OCI-LY3 (cell line): ENCODE data around the gene PLCB4.

Source experiments
- H2AFZ ChIP-seq: fragments of 200-600, 300-600 bp; shearing (Covaris generic); 2 replicates; pipeline ENCODE4 v1.6.0; 2014; ENCODE audit warnings: antibody characterized with exemption, low read depth, low read length
- H3K27ac ChIP-seq: fragments of 200-600, 300-600 bp; sonication (generic); 2 replicates; pipeline ENCODE4 v1.5.1; 2014; ENCODE audit warnings: mild to moderate bottlenecking, low read length, moderate library complexity, mixed read lengths
- H3K27me3 ChIP-seq: fragments of 200-600, 300-600 bp; sonication (generic); 2 replicates; pipeline ENCODE4 v1.6.1; 2014; ENCODE audit warnings: low read depth, low read length, mixed read lengths
- H3K36me3 ChIP-seq: fragments of 200-600, 300-600 bp; sonication (generic); replicated peaks from 2 replicates; pipeline ENCODE3; 2014; ENCODE audit warnings: low read depth, low read length, mixed read lengths
- H3K4me1 ChIP-seq: fragments of 300-600, 200-600 bp; sonication (generic); 2 replicates; pipeline ENCODE4 v1.6.1; 2014; ENCODE audit warnings: low read length, mixed read lengths
- H3K4me2 ChIP-seq: fragments of 200-600, 300-600 bp; sonication (generic); 2 replicates; pipeline ENCODE4 v1.6.1; 2014; ENCODE audit warnings: low read length, mixed read lengths
- H3K4me3 ChIP-seq: fragments of 300-600, 200-600 bp; sonication (generic); 2 replicates; pipeline ENCODE4 v1.5.1; 2014; ENCODE audit warnings: antibody characterized with exemption, mild to moderate bottlenecking, low read length, moderate library complexity
- H3K79me2 ChIP-seq: fragments of 300-600, 200-600 bp; shearing (Covaris generic); 2 replicates; pipeline ENCODE4 v1.6.1; 2014; ENCODE audit warnings: mild to moderate bottlenecking, low read length, mixed read lengths
- H3K9ac ChIP-seq: fragments of 300-600, 200-600 bp; shearing (Covaris generic); 2 replicates; pipeline ENCODE4 v1.6.0; 2014; ENCODE audit warnings: mild to moderate bottlenecking, low read length, moderate library complexity
- H3K9me3 ChIP-seq: fragments of 200-600, 300-600 bp; shearing (Covaris generic); 2 replicates; pipeline ENCODE4 v1.6.1; 2014; ENCODE audit warnings: low read length, mixed read lengths; ENCODE audit not compliant: insufficient read depth
- H4K20me1 ChIP-seq: fragments of 200-600, 300-600 bp; sonication (generic); 2 replicates; pipeline ENCODE4 v1.6.1; 2016; ENCODE audit warnings: low read length, mixed read lengths; ENCODE audit not compliant: insufficient read depth
- EZH2phosphoT487 ChIP-seq: fragments of 200-600 bp; shearing (Covaris generic); IDR thresholded peaks from 2 replicates; pipeline ENCODE4 v1.6.1; 2018; ENCODE audit warnings: antibody characterized with exemption, mixed run types, low read depth
- TF ChIP-seq, protein P1 (sequence below): fragments of 200-600, 300-600 bp; sonication (generic); IDR thresholded peaks from 2 replicates; pipeline ENCODE4 v1.5.1; 2014; ENCODE audit warnings: antibody characterized with exemption, low read length, low read depth

Gene PLCB4

DNA sequence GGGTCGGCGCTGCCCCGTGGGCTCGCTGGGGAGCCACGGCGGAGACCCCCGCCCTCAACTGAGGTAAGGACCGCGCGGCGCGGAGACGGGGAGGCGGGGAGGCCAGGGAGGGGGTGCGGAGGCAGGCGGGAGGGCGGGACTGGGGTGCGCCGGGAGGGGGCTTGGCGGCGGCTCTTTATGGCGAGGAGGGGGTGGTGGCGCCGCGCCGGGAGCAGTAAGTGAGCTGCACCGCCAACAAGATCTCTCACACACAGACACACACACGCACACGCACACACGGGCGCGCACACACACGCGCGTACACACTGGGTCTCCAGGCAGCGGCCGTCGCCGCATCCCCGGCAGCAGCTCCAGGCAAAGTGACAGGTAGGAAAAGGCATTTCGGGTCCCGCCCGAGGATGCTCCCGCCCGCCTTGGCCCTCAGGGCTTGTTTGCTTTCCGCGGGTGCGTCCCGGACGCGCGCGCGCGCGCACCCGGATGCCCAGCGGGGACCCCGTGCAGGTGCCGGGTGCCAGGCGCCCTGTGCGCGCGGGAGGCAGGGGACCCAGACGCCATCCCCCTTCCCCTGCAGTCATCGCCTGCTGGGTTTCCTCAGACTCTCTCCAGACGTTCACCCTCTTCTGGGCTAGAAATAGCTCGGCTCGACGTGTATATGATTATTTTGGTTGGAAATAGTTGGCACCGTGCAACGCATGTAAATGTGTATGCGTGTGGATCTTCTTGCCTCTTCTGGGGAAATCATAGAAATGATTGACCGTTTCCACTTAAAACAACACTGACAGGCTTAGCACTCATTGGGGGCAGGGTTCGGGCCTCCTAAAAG lies at the start of gene PLCB4:
Gene PLCB4 (plus strand): TSS at position 247 of the 823 bp plus-strand sequence. CDS start 238,728 bp downstream, outside the sequence.
- no peak within 1 kb of the TSS for H3K27ac ChIP-seq
- H3K4me2 ChIP-seq = no peak within 1 kb of the TSS
- H3K79me2 ChIP-seq = no peaks in the 10 kb centered on the region
- H3K9me3 ChIP-seq = no peaks in the 10 kb centered on the region
- H4K20me1 ChIP-seq = no peaks in the 10 kb centered on the region
- no peak within 1 kb of the TSS for H2AFZ ChIP-seq
- H3K4me1 ChIP-seq = no peaks in the 10 kb centered on the region
- H3K9ac ChIP-seq = no peak within 1 kb of the TSS
- no peaks in the 10 kb centered on the region for H3K36me3 ChIP-seq
- no peaks in the 10 kb centered on the region for H3K27me3 ChIP-seq
- TF ChIP-seq, protein P1, sequence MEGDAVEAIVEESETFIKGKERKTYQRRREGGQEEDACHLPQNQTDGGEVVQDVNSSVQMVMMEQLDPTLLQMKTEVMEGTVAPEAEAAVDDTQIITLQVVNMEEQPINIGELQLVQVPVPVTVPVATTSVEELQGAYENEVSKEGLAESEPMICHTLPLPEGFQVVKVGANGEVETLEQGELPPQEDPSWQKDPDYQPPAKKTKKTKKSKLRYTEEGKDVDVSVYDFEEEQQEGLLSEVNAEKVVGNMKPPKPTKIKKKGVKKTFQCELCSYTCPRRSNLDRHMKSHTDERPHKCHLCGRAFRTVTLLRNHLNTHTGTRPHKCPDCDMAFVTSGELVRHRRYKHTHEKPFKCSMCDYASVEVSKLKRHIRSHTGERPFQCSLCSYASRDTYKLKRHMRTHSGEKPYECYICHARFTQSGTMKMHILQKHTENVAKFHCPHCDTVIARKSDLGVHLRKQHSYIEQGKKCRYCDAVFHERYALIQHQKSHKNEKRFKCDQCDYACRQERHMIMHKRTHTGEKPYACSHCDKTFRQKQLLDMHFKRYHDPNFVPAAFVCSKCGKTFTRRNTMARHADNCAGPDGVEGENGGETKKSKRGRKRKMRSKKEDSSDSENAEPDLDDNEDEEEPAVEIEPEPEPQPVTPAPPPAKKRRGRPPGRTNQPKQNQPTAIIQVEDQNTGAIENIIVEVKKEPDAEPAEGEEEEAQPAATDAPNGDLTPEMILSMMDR = no peak
- no peak for TF ChIP-seq EZH2phosphoT487
- H3K4me3 ChIP-seq = no peak within 1 kb of the TSS

DNA sequence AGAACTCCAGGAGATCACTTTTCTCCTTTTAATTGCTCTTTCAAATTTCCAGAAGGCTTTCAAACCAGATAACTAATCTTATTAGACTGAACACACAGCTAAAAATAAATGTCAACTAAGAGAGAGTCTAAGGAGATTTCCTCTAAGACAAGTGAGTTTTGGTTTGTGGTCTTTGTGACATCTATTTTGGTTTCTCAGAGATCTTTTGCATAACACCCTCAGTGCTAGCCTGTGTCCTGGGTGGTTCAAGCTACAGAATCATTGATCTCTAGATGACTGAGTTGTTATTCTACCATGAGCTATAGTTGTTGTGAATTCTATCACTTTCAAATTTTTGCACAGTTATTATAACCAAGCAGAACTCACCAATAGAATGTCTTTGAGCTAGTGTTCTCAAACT lies 49.1 kb upstream of the PLCB4 start:
- H3K4me3 ChIP-seq = no peak overlapping the region
- no peaks in the 10 kb centered on the region for H3K36me3 ChIP-seq
- no peaks in the 10 kb centered on the region for H3K27me3 ChIP-seq
- no peak overlapping the region for H3K4me2 ChIP-seq
- TF ChIP-seq, protein P1 = no peak
- TF ChIP-seq EZH2phosphoT487 = no peak
- H2AFZ ChIP-seq = no peak overlapping the region
- H3K79me2 ChIP-seq = no peaks in the 10 kb centered on the region
- H4K20me1 ChIP-seq = no peaks in the 10 kb centered on the region
- H3K4me1 ChIP-seq = no peaks in the 10 kb centered on the region
- no peak overlapping the region for H3K27ac ChIP-seq
- H3K9me3 ChIP-seq = no peaks in the 10 kb centered on the region
- H3K9ac ChIP-seq = no peak overlapping the region

DNA sequence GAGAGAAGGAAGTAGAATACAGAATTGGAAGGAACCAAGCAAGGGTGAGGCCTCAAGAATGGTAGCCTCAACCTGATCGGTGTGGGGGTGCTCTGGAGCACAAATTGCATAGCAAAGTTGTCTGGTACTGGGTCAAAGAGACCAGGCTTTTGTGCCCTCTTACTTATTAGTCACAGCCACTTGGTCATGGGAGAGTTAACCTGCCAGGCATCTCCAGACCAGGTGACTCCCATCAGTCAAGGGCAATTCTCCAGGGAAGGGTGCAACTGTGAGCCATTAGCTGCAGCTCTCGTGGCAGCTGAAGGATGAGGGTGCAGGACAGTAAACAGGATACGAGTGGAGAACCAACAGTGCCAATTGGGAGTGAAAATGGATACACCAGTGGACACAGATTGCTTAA lies 47.7 kb upstream of the PLCB4 start:
- Histone ChIP-seq H3K9me3 (no peaks in the 10 kb centered on the region), H3K27ac (no peak overlapping the region), H3K9ac (no peak overlapping the region), H4K20me1 (no peaks in the 10 kb centered on the region), H2AFZ (no peak overlapping the region), H3K79me2 (no peaks in the 10 kb centered on the region), H3K27me3 (no peaks in the 10 kb centered on the region), H3K4me1 (no peaks in the 10 kb centered on the region), H3K4me2 (no peak overlapping the region), H3K4me3 (no peak overlapping the region), H3K36me3 (no peaks in the 10 kb centered on the region)
- TF ChIP-seq, protein P1 = no peak
- TF ChIP-seq EZH2phosphoT487 = no peak

DNA sequence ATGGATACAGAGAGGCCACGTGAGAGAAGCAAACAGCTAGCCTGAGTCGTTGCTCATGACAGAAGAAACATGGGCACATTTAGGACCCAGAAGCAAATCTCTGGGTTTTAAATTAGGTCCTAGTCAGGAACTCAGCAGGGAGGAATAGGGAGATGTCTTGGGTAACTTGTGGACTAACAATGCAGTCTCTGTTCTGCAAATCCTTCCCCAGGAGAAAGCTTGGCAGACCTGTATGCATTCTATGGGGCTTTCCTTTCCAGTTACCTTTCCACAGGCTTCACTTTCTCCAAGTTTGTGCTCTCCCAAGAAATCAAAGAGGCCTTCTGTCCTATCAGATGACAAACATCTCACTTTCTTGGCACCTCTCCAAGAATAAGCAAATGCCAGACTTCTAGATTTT lies 47.2 kb upstream of the PLCB4 start:
- no peak overlapping the region for H3K4me2 ChIP-seq
- no peaks in the 10 kb centered on the region for H3K4me1 ChIP-seq
- TF ChIP-seq EZH2phosphoT487 = no peak
- TF ChIP-seq, protein P1 = no peak
- no peaks in the 10 kb centered on the region for H3K36me3 ChIP-seq
- no peaks in the 10 kb centered on the region for H3K9me3 ChIP-seq
- H3K4me3 ChIP-seq = no peak overlapping the region
- H4K20me1 ChIP-seq = no peaks in the 10 kb centered on the region
- no peaks in the 10 kb centered on the region for H3K79me2 ChIP-seq
- no peak overlapping the region for H3K9ac ChIP-seq
- H3K27ac ChIP-seq = no peak overlapping the region
- no peak overlapping the region for H2AFZ ChIP-seq
- no peaks in the 10 kb centered on the region for H3K27me3 ChIP-seq
